Fibroblast of lung (primary cell): Measurements from ENCODE around the gene SLC38A8.

Experiments
- CTCF ChIP-seq, 2 donors: IDR thresholded peaks in 1 of 2; conservative IDR thresholded peaks in 1 of 2; 1 replicate in 1 of 2; 2 replicates in 1 of 2; pipeline ENCODE4 v1.5.1; 2011 to 2012; ENCODE audit warnings: low read length in 2 of 2, control low read depth in 1 of 2, inconsistent platforms in 1 of 2, low read depth in 1 of 2, mild to moderate bottlenecking in 1 of 2
- EZH2 ChIP-seq: IDR thresholded peaks from 2 replicates; pipeline ENCODE4 v1.5.1; 2012; ENCODE audit warnings: low read length, control low read depth, mild to moderate bottlenecking; ENCODE audit errors: missing control alignments

- no peak for TF ChIP-seq EZH2
- TF ChIP-seq CTCF (conservative IDR thresholded peaks at IDR 0.05 in 1 of 2, IDR thresholded peaks at IDR 0.05 in 1 of 2; ENCODE audit: low read depth in 1 of 2, low read length in 2 of 2): no peak
Measured at GRCh38 chr16:84055801-84056634, 13.4 kb upstream of the SLC38A8 start.
